NCI-H345 (cell line): ENCODE data around the gene INTS13.
"Not testable (repeated sequence)": the region's sequence is repeated elsewhere in the genome, so short reads cannot be mapped to it uniquely, and the experiment has no call there.

Experiments
- DNase-seq: peaks from one replicate; lab custom pipeline; 2025; lab: John Stamatoyannopoulos, UW

INTS13 gene

GRCh38 chr12:26936559-26937442 lies 980 bp downstream of the INTS13 start:
- DNase-seq = no peak

GRCh38 chr12:26935636-26936378 lies 2.0 kb downstream of the INTS13 start:
- DNase-seq = no peak

DNA sequence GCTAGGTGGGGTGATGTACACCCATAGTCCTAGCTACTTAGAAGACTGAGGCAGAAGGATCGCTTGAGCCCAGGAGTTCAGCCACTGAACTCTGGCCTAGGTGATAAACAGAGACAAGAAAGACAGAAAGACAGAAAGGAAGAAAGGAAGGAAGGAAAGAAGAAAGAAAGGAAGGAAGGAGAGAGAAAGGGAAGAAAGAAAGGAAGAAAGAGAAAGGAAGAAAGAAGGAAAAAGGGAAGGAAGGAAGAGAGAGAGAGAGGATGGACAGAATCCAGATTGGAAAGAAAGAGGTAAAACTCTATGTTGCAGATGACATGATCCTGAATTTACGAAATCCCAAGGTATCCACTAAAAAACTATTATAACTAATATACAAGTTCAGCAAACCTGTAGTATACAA lies 8.2 kb downstream of the INTS13 start:
- DNase-seq = no peak

DNA sequence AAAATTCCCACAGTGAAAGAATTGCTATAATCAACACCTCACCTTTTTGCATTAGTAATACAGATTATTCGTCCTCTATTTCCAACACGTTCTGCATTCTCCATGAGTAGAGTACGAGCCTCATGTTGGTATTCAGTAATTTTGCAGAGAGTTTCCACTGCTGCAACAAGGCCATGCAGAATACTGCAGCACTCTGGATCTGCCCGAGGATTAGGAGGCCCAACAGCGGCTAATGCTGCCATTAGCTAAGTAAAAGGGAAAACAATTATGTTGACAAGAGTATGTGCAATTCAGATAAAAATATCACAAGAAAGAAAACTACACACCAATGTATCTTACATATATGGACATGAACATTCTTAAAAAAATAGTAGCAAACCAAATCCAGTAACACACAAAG lies 9.1 kb downstream of the INTS13 start:
- no peak for DNase-seq

DNA sequence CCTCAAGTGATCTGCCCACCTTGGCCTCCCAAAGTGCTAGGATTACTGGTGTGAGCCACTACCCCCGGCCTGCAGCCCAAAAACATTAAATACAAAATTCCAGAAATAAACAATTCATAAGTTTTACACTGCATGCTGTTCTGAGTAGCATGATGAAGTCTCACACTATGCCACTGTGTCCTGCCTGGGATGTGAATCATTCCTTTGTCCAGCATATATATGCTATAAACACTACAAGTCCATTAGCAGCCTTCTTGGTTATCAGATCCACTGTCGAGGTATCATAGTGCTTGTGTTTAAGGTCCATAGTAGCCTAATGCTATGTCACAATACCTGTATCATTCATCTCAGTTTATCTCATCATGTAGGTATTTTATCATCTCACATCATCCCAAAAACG lies 15.9 kb downstream of the INTS13 start:
- DNase-seq = no peak

- DNase-seq = no peak
Observed at GRCh38 chr12:26919216-26919555, 18.6 kb downstream of the INTS13 start.

DNA sequence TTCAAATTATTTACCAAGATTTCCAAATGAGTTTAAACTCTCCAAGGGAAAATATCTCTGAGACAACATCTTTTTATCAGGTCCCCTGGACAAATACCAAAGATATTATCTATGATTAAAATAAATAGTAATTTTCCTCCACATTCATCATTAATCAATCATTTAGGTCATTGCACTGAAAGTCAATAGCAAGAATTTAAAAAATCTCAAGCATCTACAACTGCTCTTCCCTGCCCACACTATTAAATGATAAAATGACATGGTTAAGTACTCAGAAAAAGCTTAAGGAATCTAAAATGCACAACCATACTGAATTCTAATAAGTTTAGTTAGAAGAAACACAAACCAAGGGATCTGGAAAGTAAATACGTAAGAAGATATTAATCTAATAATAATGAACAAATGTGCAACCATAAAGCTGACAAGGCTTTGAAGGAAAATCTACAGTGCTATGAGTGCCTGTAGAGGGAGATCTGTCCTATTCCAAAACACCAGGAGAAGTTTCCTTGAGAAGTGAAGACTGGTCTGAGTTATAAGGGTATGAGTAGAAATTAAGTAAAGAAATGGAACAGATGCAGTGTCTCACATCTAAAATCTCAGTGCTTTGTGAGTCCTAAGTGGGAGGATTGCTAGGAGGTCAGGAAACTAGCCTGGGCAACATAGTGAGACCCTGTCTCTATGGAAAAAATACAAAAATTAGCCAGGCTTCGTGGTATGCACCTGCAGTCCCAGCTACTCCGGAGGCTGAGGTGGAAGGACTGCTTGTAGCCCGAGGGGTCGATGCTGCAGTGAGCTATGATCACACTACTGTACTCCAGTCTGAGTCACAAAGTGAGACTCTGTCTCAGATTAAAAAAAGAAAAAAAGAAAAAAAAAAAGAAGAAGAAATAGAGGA lies 19.2 kb downstream of the INTS13 start:
- no peak for DNase-seq

DNA sequence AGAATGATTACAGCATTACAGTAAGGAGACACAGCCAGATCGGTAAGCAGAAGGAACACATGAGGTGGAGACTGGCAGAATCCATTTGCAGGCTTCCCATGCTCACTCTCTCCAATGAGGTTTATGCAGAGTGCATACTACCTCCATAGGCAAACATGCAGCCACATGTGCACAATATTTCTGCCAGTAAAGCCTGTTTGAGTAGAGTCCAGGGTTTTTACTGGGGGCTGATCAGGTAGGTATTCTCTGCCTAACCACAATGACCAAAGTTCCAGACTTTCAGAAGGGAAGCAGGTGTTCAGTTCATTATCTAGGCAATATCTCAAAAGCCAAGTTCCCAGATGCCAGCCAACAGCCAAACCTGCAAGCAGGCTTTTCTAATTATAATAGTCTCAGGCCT lies 31.1 kb downstream of the INTS13 start:
- DNase-seq = no peak

- no peak for DNase-seq
Observed at GRCh38 chr12:26906024-26906423, 31.8 kb downstream of the INTS13 start.

DNA sequence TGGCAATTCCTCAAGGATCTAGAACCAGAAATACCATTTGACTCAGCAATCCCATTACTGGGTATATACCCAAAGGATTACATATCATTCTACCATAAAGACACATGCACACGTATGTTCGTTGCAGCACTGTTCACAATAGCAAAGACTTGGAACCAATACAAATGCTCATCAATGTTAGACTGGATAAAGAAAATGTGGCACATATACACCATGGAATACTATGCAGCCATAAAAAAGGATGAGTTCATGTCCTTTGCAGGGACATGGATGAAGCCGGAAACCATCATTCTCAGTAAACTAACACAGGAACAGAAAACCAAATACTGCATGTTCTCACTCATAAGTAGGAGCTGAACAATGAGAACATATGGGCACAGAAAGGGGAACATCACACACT lies 34.4 kb downstream of the INTS13 start:
- DNase-seq = not testable (repeated sequence)

DNA sequence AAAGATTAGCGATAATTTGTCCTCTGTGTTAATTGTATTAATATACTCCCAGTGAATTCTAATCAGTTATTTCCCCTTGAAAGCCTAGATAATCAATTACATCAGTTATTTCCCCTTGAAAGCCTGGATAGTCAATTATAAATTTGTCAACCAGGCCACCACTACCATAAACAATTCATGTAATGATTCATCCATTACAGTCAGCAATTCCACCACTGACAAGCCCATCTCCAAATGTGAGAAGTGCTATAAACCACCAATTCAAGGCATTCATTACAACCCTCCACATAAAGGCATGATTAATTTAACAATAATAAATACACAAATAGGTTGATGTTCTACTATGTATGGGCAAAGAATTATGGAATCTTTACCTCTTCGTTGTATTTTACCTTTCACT lies 40.9 kb downstream of the INTS13 start:
- no peak for DNase-seq

DNA sequence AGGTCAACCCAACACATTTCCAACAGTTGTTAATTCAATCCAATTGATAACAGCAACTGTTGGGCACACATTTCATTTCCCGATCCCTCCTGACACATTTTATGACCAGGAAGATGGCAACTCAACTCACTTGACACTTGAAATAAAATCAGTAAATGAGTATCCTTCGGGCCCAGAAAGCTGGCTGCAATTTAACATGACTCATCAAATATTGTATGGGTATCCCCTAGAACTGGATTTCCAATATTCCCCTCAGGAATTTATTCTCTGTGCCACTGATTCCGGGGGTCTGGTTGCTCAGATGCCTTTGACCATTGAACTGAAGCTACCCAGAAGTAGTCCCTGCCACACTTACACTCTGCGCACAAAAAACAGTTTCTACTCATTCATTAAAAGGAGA lies 42.1 kb downstream of the INTS13 start:
- DNase-seq = no peak

DNA sequence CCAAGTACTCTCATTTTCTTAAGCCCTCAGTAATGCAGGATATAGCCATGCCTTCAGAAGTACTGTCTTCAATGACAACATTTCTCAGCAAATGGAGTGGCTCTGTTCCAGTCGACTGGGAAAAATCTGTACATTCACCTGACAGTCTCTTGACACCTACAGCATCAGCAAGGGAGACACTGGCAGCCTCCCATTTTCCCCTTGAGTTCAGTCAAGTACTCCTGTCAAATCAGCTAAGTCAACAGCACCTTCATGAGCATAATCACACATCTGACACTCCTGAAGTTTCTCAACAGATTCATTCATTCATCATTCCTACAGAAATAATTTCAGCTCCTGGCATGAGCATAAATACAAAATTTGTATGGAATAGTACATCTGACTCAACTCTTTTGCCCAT lies 46.1 kb downstream of the INTS13 start:
- DNase-seq = peak; percentile 17

GRCh38 chr12:26890784-26891183 lies 47.0 kb downstream of the INTS13 start:
- DNase-seq = no peak

DNA sequence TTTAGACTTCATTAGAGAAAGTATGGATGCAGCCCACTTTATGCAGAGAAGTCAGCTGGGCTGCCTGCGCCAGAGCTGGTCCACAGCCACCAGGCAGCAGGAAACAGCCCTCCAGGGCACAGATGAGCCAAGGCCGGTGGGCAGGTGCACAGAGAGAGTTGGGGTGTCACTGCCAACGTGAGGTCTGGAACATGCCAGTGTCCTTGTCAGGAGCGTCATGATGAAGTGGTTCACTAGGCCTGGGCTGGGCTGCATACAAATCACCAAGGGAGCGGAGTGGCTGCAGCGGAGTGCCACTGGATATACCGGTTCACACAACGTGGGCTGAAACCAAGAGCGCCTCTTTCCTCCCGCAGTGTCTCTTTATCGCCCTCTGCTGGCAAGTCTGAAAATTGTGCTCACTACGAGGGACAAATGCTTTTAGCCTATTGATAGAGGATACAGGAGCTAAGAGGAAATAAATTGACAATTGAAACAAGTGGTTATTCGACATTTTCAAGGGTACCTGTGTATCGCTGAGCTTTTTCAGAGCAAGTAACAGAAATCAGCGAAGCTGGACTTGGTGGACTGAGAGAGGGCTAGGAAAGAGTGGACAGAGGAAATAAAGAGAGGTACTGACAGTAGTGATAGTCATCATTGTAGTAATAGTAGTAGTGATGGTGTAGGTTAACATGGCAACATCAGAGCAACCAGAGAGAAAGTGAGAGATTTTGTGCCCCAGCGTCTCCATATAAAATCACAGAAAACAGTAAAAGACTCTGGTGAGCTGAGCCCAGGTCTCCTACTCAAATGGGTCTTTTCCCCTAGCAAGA lies 52.8 kb downstream of the INTS13 start:
- DNase-seq = peak; percentile 91

DNA sequence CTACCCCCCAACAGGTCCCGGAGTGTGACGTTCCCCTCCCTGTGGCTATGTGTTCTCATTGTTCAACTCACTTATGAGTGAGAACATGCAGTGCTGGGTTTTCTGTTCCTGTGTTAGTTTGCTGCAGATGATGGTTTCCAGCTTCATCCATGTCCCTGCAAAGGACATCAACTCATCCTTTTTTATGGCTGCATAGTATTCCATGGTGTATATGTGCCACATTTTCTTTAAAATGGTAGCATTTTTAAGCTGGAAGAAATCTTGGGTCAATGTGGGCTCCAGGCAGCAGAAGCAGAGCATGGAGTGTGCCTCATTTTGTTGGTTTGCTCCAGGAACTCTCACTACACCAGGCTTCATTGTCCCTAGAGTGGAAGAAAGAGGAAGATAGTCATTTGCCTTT lies 57.2 kb downstream of the INTS13 start:
- no peak for DNase-seq

- DNase-seq = peak; percentile 51
Observed at GRCh38 chr12:26878661-26879119, 59.1 kb downstream of the INTS13 start.

DNA sequence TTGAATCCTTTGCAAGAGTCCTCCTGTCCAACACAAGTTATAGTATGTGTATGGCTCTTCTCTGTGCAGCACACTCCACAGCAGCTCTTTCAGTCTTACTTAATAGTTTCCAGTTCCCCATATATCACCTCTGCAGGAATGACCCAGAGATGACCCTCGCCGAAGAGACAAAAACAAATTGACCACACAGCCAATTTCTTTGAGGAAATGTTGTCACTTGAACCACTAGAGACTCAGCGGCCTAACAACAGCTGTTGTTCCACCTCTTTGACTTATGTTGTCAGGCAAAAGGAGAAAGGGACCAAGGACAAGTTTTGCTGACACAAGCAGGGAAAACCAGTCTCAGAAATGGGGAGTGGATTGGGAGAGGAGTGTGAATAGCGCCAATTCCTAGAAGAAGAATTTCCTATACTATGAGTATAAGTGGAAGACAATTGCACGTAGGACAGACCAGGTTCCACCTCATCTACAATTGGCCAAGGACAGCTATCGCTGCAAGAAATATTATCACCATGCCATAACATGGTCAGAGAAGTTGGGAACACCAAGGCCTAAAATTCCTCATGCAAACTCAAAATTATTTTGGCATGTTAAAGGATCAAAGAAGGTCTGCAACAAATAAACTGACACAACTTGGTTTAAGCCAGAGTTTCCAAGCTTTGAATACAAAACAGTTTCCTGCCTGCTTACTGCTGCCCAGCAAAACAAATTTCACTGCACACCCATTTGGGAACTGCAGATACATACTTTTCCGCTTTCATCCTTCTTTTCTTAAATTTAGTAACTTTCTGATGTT lies 63.1 kb downstream of the INTS13 start:
- DNase-seq = no peak

- DNase-seq = no peak
Observed at GRCh38 chr12:26872625-26873024, 65.2 kb downstream of the INTS13 start.

- no peak for DNase-seq
Observed at GRCh38 chr12:26871985-26872384, 65.8 kb downstream of the INTS13 start.
